Body of pancreas (tissue), 4 donors: ENCODE data around the gene MUC21.

Experiments used
- POLR2A ChIP-seq, 3 donors: fragments of 450-650 bp; IDR thresholded peaks; one replicate each; pipeline ENCODE4 v1.6.1; 2016; ENCODE audit warnings: antibody characterized with exemption in 3 of 3, mild to moderate bottlenecking in 2 of 3
- TF ChIP-seq, protein P1 (sequence below), 7 experiments: fragments of 450-650 bp in 4 of 7; fragments of 200-600 bp in 3 of 7; sonication (generic) in 3 of 7; IDR thresholded peaks; one replicate each; pipeline ENCODE4 v1.5.1; 2016 to 2019; ENCODE audit warnings: antibody characterized with exemption in 7 of 7

DNA sequence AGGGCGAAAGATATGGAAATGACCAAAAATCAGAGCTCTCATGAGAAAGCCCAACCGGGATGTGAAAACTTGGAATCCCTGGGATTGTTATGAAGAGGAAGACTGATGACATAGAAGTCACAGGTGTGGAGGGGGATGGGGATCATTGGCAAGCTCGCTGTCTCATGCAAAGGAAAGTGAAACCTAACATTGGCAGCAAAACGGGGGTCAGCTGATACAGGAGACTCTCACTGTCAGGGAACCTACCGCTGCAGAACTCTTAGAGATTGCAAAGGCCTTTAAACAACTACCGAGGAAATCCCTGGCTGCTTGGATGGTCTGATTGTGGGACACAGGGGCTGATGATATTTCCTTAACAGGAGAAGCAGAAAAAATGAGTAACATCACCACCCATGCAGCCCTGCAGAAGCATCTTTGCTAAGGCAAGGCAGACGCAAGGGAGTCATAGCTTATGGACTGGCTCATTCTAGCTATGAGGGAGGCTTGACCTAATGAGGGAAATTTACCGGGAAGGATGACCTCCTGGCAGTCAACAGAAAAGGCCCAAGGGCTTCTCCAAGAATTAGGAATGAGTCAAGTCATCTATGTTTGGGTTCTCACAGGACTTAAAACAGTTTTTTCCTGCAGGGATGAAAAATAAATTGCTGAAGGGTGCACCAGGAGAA is 7.0 kb downstream of the MUC21 start:
- TF ChIP-seq, protein P1, sequence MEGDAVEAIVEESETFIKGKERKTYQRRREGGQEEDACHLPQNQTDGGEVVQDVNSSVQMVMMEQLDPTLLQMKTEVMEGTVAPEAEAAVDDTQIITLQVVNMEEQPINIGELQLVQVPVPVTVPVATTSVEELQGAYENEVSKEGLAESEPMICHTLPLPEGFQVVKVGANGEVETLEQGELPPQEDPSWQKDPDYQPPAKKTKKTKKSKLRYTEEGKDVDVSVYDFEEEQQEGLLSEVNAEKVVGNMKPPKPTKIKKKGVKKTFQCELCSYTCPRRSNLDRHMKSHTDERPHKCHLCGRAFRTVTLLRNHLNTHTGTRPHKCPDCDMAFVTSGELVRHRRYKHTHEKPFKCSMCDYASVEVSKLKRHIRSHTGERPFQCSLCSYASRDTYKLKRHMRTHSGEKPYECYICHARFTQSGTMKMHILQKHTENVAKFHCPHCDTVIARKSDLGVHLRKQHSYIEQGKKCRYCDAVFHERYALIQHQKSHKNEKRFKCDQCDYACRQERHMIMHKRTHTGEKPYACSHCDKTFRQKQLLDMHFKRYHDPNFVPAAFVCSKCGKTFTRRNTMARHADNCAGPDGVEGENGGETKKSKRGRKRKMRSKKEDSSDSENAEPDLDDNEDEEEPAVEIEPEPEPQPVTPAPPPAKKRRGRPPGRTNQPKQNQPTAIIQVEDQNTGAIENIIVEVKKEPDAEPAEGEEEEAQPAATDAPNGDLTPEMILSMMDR (IDR thresholded peaks at IDR 0.05), result no peak
- no peak for TF ChIP-seq POLR2A (IDR thresholded peaks at IDR 0.05)
